Measurements from ENCODE around the gene SLC2A4RG. TPM values are rescaled to one million over a fixed set of nuclear protein-coding genes. Genes with fewer than 3 reads are reported as not detected.

The SLC2A4RG gene
- total RNA-seq, 1 experiment from 2014 or later = 18.6 TPM

GRCh38 chr20:63731410-63731809 is 8.2 kb upstream of the SLC2A4RG start:
- no peak overlapping the region for H3K4me2 ChIP-seq (ENCODE audit: low read depth, low read length, poor library complexity, severe bottlenecking)
- DNase-seq = no peak
- H2AFZ ChIP-seq (ENCODE audit: low read length) = no peak overlapping the region
- no peak overlapping the region for H3K4me3 ChIP-seq (ENCODE audit: low read length)
- peaks cover 20% of the 10 kb centered on the region for H3K79me2 ChIP-seq (ENCODE audit: low read length)
- no peak overlapping the region for H3K9ac ChIP-seq (ENCODE audit: low read length)
- no peaks in the 10 kb centered on the region for H3K36me3 ChIP-seq (ENCODE audit: insufficient read depth, low read length)
- H3K4me1 ChIP-seq (ENCODE audit: low read length) = peaks cover 8% of the 10 kb centered on the region
- peaks cover 11% of the 10 kb centered on the region for H4K20me1 ChIP-seq (ENCODE audit: insufficient read depth, low read depth, low read length)
- no peaks in the 10 kb centered on the region for H3K9me3 ChIP-seq (ENCODE audit: low read length)
- H3K27me3 ChIP-seq (ENCODE audit: low read length) = no peaks in the 10 kb centered on the region
- H3K27ac ChIP-seq (ENCODE audit: low read length) = no peak overlapping the region
- no peaks in the 10 kb centered on the region for H3K9me2 ChIP-seq (replicated peaks; ENCODE audit: insufficient read depth, low read length)

GRCh38 chr20:63732118-63733095 is 7.2 kb upstream of the SLC2A4RG start:
- Histone ChIP-seq H3K9me3 (ENCODE audit: low read length) (no peaks in the 10 kb centered on the region), H3K9me2 (replicated peaks; ENCODE audit: insufficient read depth, low read length) (no peaks in the 10 kb centered on the region), H3K27me3 (ENCODE audit: low read length) (no peaks in the 10 kb centered on the region), H3K4me1 (ENCODE audit: low read length) (peaks cover 17% of the 10 kb centered on the region), H3K79me2 (ENCODE audit: low read length) (peaks cover 20% of the 10 kb centered on the region), H3K4me3 (ENCODE audit: low read length) (no peak overlapping the region), H3K9ac (ENCODE audit: low read length) (no peak overlapping the region), H3K4me2 (ENCODE audit: low read depth, low read length, poor library complexity, severe bottlenecking) (no peak overlapping the region), H3K27ac (ENCODE audit: low read length) (no peak overlapping the region), H3K36me3 (ENCODE audit: insufficient read depth, low read length) (no peaks in the 10 kb centered on the region; the same call in 1 of the 2 replicates), H2AFZ (ENCODE audit: low read length) (no peak overlapping the region), H4K20me1 (ENCODE audit: insufficient read depth, low read depth, low read length) (peaks cover 20% of the 10 kb centered on the region)
- DNase-seq = no peak

DNA sequence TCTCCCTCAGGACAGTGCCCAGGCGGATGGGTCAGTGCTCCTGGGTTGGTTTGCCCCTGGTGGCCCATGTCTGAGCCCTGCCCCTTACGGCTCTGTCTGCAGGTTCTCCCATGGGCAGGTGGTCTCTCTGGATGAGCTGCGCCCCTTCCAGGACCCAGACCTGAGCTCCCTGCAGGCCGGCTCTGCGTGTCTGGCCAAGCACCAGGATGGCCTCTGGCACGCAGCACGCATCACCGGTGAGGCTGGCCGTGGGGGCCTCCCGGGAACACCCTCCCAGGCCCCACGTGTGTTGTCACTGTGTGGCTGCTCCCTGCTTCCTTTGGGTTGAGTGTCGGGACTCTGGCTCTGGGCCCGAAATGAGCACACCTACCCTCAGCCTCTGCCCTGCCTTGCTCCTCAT is 6.5 kb upstream of the SLC2A4RG start:
- no peak overlapping the region for H3K27ac ChIP-seq (ENCODE audit: low read length)
- peaks cover 20% of the 10 kb centered on the region for H4K20me1 ChIP-seq (ENCODE audit: insufficient read depth, low read depth, low read length)
- peaks cover 20% of the 10 kb centered on the region for H3K79me2 ChIP-seq (ENCODE audit: low read length)
- H3K36me3 ChIP-seq (ENCODE audit: insufficient read depth, low read length) = no peaks in the 10 kb centered on the region; the same call in 1 of the 2 replicates
- no peaks in the 10 kb centered on the region for H3K27me3 ChIP-seq (ENCODE audit: low read length)
- H3K9me2 ChIP-seq (replicated peaks; ENCODE audit: insufficient read depth, low read length) = no peaks in the 10 kb centered on the region
- peaks cover 19% of the 10 kb centered on the region for H3K4me1 ChIP-seq (ENCODE audit: low read length)
- no peak overlapping the region for H3K9ac ChIP-seq (ENCODE audit: low read length)
- no peaks in the 10 kb centered on the region for H3K9me3 ChIP-seq (ENCODE audit: low read length)
- H2AFZ ChIP-seq (ENCODE audit: low read length) = no peak overlapping the region
- no peak overlapping the region for H3K4me3 ChIP-seq (ENCODE audit: low read length)
- H3K4me2 ChIP-seq (ENCODE audit: low read depth, low read length, poor library complexity, severe bottlenecking) = no peak overlapping the region
- DNase-seq = no peak

- no peaks in the 10 kb centered on the region for H3K9me3 ChIP-seq (ENCODE audit: low read length)
- H4K20me1 ChIP-seq (ENCODE audit: insufficient read depth, low read depth, low read length) = peaks cover 20% of the 10 kb centered on the region
- no peak overlapping the region for H2AFZ ChIP-seq (ENCODE audit: low read length)
- no peak overlapping the region for H3K4me2 ChIP-seq (ENCODE audit: low read depth, low read length, poor library complexity, severe bottlenecking)
- no peak overlapping the region for H3K9ac ChIP-seq (ENCODE audit: low read length)
- no peaks in the 10 kb centered on the region; the same call in 1 of the 2 replicates for H3K36me3 ChIP-seq (ENCODE audit: insufficient read depth, low read length)
- peaks cover 15% of the 10 kb centered on the region for H3K4me1 ChIP-seq (ENCODE audit: low read length)
- DNase-seq = no peak
- peaks cover 15% of the 10 kb centered on the region for H3K79me2 ChIP-seq (ENCODE audit: low read length)
- no peaks in the 10 kb centered on the region for H3K9me2 ChIP-seq (replicated peaks; ENCODE audit: insufficient read depth, low read length)
- H3K27me3 ChIP-seq (ENCODE audit: low read length) = no peaks in the 10 kb centered on the region
- H3K4me3 ChIP-seq (ENCODE audit: low read length) = no peak overlapping the region
- H3K27ac ChIP-seq (ENCODE audit: low read length) = no peak overlapping the region
These were observed 5.9 kb upstream of the SLC2A4RG start for GRCh38 chr20:63733579-63734081.

GRCh38 chr20:63734111-63734945 is 5.2 kb upstream of the SLC2A4RG start:
- no peaks in the 10 kb centered on the region; the same call in 1 of the 2 replicates for H3K36me3 ChIP-seq (ENCODE audit: insufficient read depth, low read length)
- H3K9me3 ChIP-seq (ENCODE audit: low read length) = no peaks in the 10 kb centered on the region
- H3K9ac ChIP-seq (ENCODE audit: low read length) = no peak overlapping the region
- no peak overlapping the region for H3K27ac ChIP-seq (ENCODE audit: low read length)
- peaks cover 18% of the 10 kb centered on the region for H3K4me1 ChIP-seq (ENCODE audit: low read length)
- no peak overlapping the region for H3K4me3 ChIP-seq (ENCODE audit: low read length)
- H4K20me1 ChIP-seq (ENCODE audit: insufficient read depth, low read depth, low read length) = peaks cover 20% of the 10 kb centered on the region
- no peak for DNase-seq
- no peak overlapping the region for H3K4me2 ChIP-seq (ENCODE audit: low read depth, low read length, poor library complexity, severe bottlenecking)
- H2AFZ ChIP-seq (ENCODE audit: low read length) = no peak overlapping the region
- H3K27me3 ChIP-seq (ENCODE audit: low read length) = no peaks in the 10 kb centered on the region
- H3K9me2 ChIP-seq (replicated peaks; ENCODE audit: insufficient read depth, low read length) = no peaks in the 10 kb centered on the region
- H3K79me2 ChIP-seq (ENCODE audit: low read length) = peaks cover 10% of the 10 kb centered on the region

- no peak overlapping the region for H3K4me2 ChIP-seq (ENCODE audit: low read depth, low read length, poor library complexity, severe bottlenecking)
- no peaks in the 10 kb centered on the region for H3K9me3 ChIP-seq (ENCODE audit: low read length)
- H3K79me2 ChIP-seq (ENCODE audit: low read length) = peaks cover 6% of the 10 kb centered on the region; the same call in 1 of the 2 replicates
- no peak overlapping the region for H3K9ac ChIP-seq (ENCODE audit: low read length)
- no peak overlapping the region for H2AFZ ChIP-seq (ENCODE audit: low read length)
- H3K27me3 ChIP-seq (ENCODE audit: low read length) = no peaks in the 10 kb centered on the region
- no peak overlapping the region for H3K4me3 ChIP-seq (ENCODE audit: low read length)
- H3K27ac ChIP-seq (ENCODE audit: low read length) = no peak overlapping the region
- DNase-seq = no peak
- peaks cover 18% of the 10 kb centered on the region for H3K4me1 ChIP-seq (ENCODE audit: low read length)
- no peaks in the 10 kb centered on the region for H3K9me2 ChIP-seq (replicated peaks; ENCODE audit: insufficient read depth, low read length)
- no peaks in the 10 kb centered on the region; the same call in 1 of the 2 replicates for H3K36me3 ChIP-seq (ENCODE audit: insufficient read depth, low read length)
- H4K20me1 ChIP-seq (ENCODE audit: insufficient read depth, low read depth, low read length) = peaks cover 20% of the 10 kb centered on the region
These were observed 4.4 kb upstream of the SLC2A4RG start for GRCh38 chr20:63734946-63735858.

DNA sequence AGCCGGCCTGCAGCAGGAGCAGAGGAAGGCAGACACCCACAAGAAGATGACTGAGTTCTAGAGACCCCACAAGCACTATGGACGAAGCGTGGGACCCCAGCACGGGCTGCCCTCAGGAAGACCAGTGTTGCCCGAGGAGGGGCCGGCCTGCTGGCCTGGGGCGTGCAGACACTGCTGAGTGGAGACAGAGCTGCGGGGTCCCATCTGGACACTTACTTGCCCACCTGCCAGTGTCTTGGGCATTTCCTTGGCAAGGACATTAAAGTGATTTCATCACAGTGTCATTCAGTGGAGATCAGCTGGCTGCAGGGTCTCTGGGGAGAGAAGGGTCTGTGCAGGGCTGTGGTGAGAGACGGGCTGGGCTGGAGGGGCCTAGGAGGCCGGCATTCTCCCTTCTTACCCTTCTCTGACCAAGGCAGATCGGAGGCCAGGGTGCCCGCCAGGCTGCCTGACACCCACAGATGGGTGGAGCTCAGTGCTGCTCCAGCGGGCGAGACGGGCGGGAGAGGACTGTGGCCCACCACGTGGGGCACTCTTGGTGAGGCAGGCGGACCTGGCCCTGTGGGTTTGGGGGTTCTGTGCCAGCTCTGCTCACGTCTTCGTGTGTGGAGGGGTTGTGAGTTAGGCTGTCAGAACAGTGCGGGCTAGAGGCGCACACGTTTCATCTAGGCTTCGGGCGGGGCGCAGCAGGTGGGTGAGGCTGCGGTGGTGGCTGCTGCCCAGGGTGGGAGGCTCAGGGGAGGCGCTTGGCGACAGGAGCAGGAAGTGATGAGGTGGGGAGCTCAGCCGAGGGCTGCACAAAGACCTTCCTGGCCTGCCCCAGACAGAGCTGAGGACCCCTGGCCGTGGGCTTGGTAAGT is 3.5 kb upstream of the SLC2A4RG start, which contains the start of gene LIME1:
Gene LIME1 (plus strand): TSS at position 806 of the 860 bp plus-strand sequence. CDS start 886 bp downstream, outside the sequence.
- peak; percentile 61 for DNase-seq
- Histone ChIP-seq H3K4me1 (ENCODE audit: low read length) (peaks cover 26% of the 10 kb centered on the region), H3K9me2 (replicated peaks; ENCODE audit: insufficient read depth, low read length) (no peaks in the 10 kb centered on the region), H4K20me1 (ENCODE audit: insufficient read depth, low read depth, low read length) (peaks cover 20% of the 10 kb centered on the region), H3K4me2 (ENCODE audit: low read depth, low read length, poor library complexity, severe bottlenecking) (peak within 1 kb of the TSS; percentile 5), H2AFZ (ENCODE audit: low read length) (no peak within 1 kb of the TSS), H3K36me3 (ENCODE audit: insufficient read depth, low read length) (no peaks in the 10 kb centered on the region; the same call in 1 of the 2 replicates), H3K9me3 (ENCODE audit: low read length) (no peaks in the 10 kb centered on the region), H3K27me3 (ENCODE audit: low read length) (no peaks in the 10 kb centered on the region), H3K27ac (ENCODE audit: low read length) (no peak within 1 kb of the TSS), H3K4me3 (ENCODE audit: low read length) (no peak within 1 kb of the TSS), H3K79me2 (ENCODE audit: low read length) (peaks cover 6% of the 10 kb centered on the region; the same call in 1 of the 2 replicates), H3K9ac (ENCODE audit: low read length) (no peak within 1 kb of the TSS)

Data from Karpas-422 (cell line).